Skeletal muscle satellite cell (primary cell): Measurements from ENCODE around the gene RBMXL3.

Experiments used
- H3K27me3 ChIP-seq: 2 replicates; pipeline ENCODE4 v1.7.0; 2013; ENCODE audit warnings: low read length; ENCODE audit not compliant: control insufficient read depth, insufficient read depth
- H3K36me3 ChIP-seq: 2 replicates; pipeline ENCODE4 v1.7.0; 2013; ENCODE audit warnings: mild to moderate bottlenecking, control low read depth, low read length; ENCODE audit not compliant: insufficient read depth
- H3K4me1 ChIP-seq: 2 replicates; pipeline ENCODE4 v1.7.0; 2013; ENCODE audit warnings: low read length; ENCODE audit not compliant: control insufficient read depth, insufficient read depth
- H3K4me2 ChIP-seq: 2 replicates; pipeline ENCODE4 v1.7.0; 2013; ENCODE audit warnings: mild to moderate bottlenecking, low read length
- H3K4me3 ChIP-seq: 2 replicates; pipeline ENCODE4 v1.7.0; 2013; ENCODE audit warnings: low read length
- H3K9ac ChIP-seq: 2 replicates; pipeline ENCODE4 v1.7.0; 2013; ENCODE audit warnings: mild to moderate bottlenecking, low read depth, low read length, moderate library complexity
- H3K9me3 ChIP-seq: replicated peaks from 2 replicates; pipeline ENCODE4 v1.7.0; 2013; ENCODE audit warnings: mild to moderate bottlenecking, control low read depth, low read length

RBMXL3 gene

DNA sequence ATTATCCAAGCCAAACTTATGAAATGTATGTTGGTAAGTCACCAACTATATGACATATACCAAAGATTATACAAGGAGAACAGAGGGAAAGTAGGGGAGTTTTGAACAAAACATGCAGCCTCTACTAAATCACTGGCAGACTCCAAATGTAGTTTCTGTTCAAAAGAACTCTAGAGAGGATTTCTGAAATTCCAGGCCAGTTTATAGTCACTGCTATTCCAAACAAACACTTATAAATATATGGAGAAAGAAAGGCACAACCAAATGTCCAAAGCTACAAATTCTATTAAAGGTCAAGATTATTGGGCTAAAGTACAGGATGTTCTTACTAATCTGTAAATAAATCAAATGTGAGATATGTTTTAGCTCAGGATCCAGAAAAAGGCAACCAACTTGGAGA lies 47.4 kb downstream of the RBMXL3 start:
- Histone ChIP-seq H3K4me3 (no peak overlapping the region), H3K4me2 (no peak overlapping the region), H3K27me3 (peaks cover 39% of the 10 kb centered on the region), H3K9ac (no peak overlapping the region), H3K4me1 (no peaks in the 10 kb centered on the region), H3K9me3 (no peaks in the 10 kb centered on the region), H3K36me3 (no peaks in the 10 kb centered on the region)

DNA sequence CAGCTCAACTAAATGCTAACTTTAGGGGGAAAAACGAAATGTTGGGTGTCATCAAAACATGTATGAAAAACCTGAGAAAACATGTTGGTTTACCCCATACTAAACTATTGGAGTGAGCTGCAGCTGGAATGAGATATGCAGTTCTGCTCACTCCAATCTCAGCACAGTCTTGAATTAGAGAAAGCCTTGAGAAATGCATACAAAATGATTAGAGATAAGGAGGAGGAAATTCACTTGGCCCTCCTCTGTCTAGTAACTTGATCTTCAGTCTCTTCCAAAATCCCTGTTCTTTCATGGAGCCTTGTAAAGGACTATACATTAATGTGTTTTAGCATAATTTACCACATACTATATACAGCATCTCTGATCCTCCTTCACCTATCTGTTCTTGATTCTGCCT lies 47.8 kb downstream of the RBMXL3 start:
- H3K4me2 ChIP-seq: no peak overlapping the region

More for the DNA sequence above, 47.8 kb downstream of the RBMXL3 start:
- H3K36me3 ChIP-seq: no peaks in the 10 kb centered on the region
- no peak overlapping the region for H3K9ac ChIP-seq
- no peaks in the 10 kb centered on the region for H3K9me3 ChIP-seq
- H3K4me3 ChIP-seq: no peak overlapping the region
- no peaks in the 10 kb centered on the region for H3K4me1 ChIP-seq
- H3K27me3 ChIP-seq: peaks cover 39% of the 10 kb centered on the region
